ENCODE measurements around the gene SNX6. TPM values are rescaled to one million over a fixed set of nuclear protein-coding genes. Genes with fewer than 3 reads are reported as not detected.

Gene SNX6
- 72.5 and 85.9 TPM in 2 replicates for total RNA-seq (2022)
- Bru-seq, nascent RNA, result percentile 72 among the genes with signal in this experiment
- percentile 84 among the genes with signal in this experiment for BruChase-seq, experiment 1, labeled RNA remaining after a 6-hour chase
- percentile 73 among the genes with signal in this experiment for BruChase-seq, experiment 2, labeled RNA remaining after a 2-hour chase
- long read RNA-seq, transcript SNX6-201 (14 exons, 2,001 nt), result major isoform, 211 of 291 reads
- long read RNA-seq, transcript SNX6-202 (13 exons, 3,398 nt), result minor isoform, 29 of 291 reads
- long read RNA-seq, partial matches to known transcripts, result 12 of 291 reads
- long read RNA-seq, other reads (novel, unspliced or antisense), result 38 of 291 reads

- BruUV-seq (replicated peaks), result no TSS peak
- POLR2A ChIA-PET, result interaction anchor here (0.6 to 1.2 kb wide), 6 partner anchors 9 to 2000 kb away, joined by 3 to 4 read pairs (median 3); no protein-coding TSS in a partner anchor
- TF ChIP-seq CTCF (IDR thresholded peaks at IDR 0.05; ENCODE audit: unreplicated experiment), result no peak
- CTCF ChIA-PET, result interaction anchor here (0.6 to 1.1 kb wide), 3 partner anchors 19 to 792 kb away, joined by 3 read pairs; no protein-coding TSS in a partner anchor
- peak; percentile 75 for DNase-seq (ENCODE audit: unreplicated experiment)
- intact Hi-C loops (cut with micrococcal nuclease), result no loop called here
- Mint-ChIP-seq H3K9me3 (ENCODE audit: unreplicated experiment) (peaks cover 8% of the 10 kb centered on the region), H3K27me3 (ENCODE audit: insufficient read depth, unreplicated experiment) (no peaks in the 10 kb centered on the region), H3K27ac (ENCODE audit: low read depth, unreplicated experiment) (peak within 1 kb of the TSS; percentile 93), H3K4me1 (ENCODE audit: insufficient read depth, unreplicated experiment) (peaks cover 7% of the 10 kb centered on the region), H3K36me3 (ENCODE audit: insufficient read depth, unreplicated experiment) (peaks cover 16% of the 10 kb centered on the region), H3K4me3 (ENCODE audit: unreplicated experiment) (peak within 1 kb of the TSS; percentile 81)
These were observed at the start of gene SNX6 for GRCh38 chr14:34629657-34630529. Gene SNX6 (minus strand): TSS chr14:34630148. CDS start chr14:34630116, 32 bp downstream.

- DNase-seq (ENCODE audit: unreplicated experiment), result no peak
- no peak overlapping the region for H3K4me3 Mint-ChIP-seq (ENCODE audit: unreplicated experiment)
- peaks cover 5% of the 10 kb centered on the region for H3K36me3 Mint-ChIP-seq (ENCODE audit: insufficient read depth, unreplicated experiment)
- TF ChIP-seq CTCF (IDR thresholded peaks at IDR 0.05; ENCODE audit: unreplicated experiment), result no peak
- CTCF ChIA-PET, result interaction anchor here (1.0 to 1.4 kb wide), 2 partner anchors 8 to 44 kb away, joined by 4 to 5 read pairs; no protein-coding TSS in a partner anchor
- peaks cover 10% of the 10 kb centered on the region for H3K4me1 Mint-ChIP-seq (ENCODE audit: insufficient read depth, unreplicated experiment)
- no peaks in the 10 kb centered on the region for H3K9me3 Mint-ChIP-seq (ENCODE audit: unreplicated experiment)
- POLR2A ChIA-PET, result no interaction called here
- intact Hi-C loops (cut with micrococcal nuclease), result loop anchor here (5.0 kb wide), 1 partner anchor 34 kb away; the partner anchor contains the start of gene CFL2
- BruUV-seq (replicated peaks), result no TSS peak
- peak overlapping the region; percentile 56 for H3K27ac Mint-ChIP-seq (ENCODE audit: low read depth, unreplicated experiment)
- no peaks in the 10 kb centered on the region for H3K27me3 Mint-ChIP-seq (ENCODE audit: insufficient read depth, unreplicated experiment)
These were observed 48.8 kb upstream of the SNX6 start for GRCh38 chr14:34678735-34679134.

GRCh38 chr14:34678306-34678705 lies 48.4 kb upstream of the SNX6 start:
- peak overlapping the region; percentile 56 for H3K27ac Mint-ChIP-seq (ENCODE audit: low read depth, unreplicated experiment)
- H3K4me3 Mint-ChIP-seq (ENCODE audit: unreplicated experiment), result peak overlapping the region; percentile 7
- peaks cover 10% of the 10 kb centered on the region for H3K4me1 Mint-ChIP-seq (ENCODE audit: insufficient read depth, unreplicated experiment)
- no peak for DNase-seq (ENCODE audit: unreplicated experiment)
- TF ChIP-seq CTCF (IDR thresholded peaks at IDR 0.05; ENCODE audit: unreplicated experiment), result no peak
- ChIA-PET CTCF (interaction anchor here (0.6 to 1.4 kb wide), 2 partner anchors 16 to 45 kb away, joined by 3 to 4 read pairs; no protein-coding TSS in a partner anchor), POLR2A (interaction anchor here (2.2 kb wide), 1 partner anchor 22 kb away, joined by 15 read pairs; no protein-coding TSS in a partner anchor)
- BruUV-seq (replicated peaks), result no TSS peak
- H3K9me3 Mint-ChIP-seq (ENCODE audit: unreplicated experiment), result no peaks in the 10 kb centered on the region
- no peaks in the 10 kb centered on the region for H3K27me3 Mint-ChIP-seq (ENCODE audit: insufficient read depth, unreplicated experiment)
- peaks cover 5% of the 10 kb centered on the region for H3K36me3 Mint-ChIP-seq (ENCODE audit: insufficient read depth, unreplicated experiment)
- intact Hi-C loops (cut with micrococcal nuclease), result loop anchor here (5.0 kb wide), 1 partner anchor 34 kb away; the partner anchor contains the start of gene CFL2

All from MCF 10A (cell line).